HEK293 (cell line): Measurements from ENCODE around the gene TM9SF1.

ENCODE experiments used
- CTCF ChIA-PET: fragments of 350-600 bp; formaldehyde crosslinking; extraction: SDS; loops from one replicate; lab custom pipeline; 2021; ENCODE audit warnings: antibody characterized with exemption; lab: Yijun Ruan, JAX
- POLR2A ChIA-PET: fragments of 300-600 bp; formaldehyde crosslinking; extraction: SDS; loops from one replicate; lab custom pipeline; 2020; ENCODE audit warnings: antibody characterized with exemption, inconsistent platforms; lab: Yijun Ruan, JAX
- H3K27ac ChIP-seq: fragments of 200-500 bp; sonication (Bioruptor generic); 2 replicates; pipeline ENCODE4 v1.5.1; 2014; ENCODE audit warnings: low read depth, low read length, control low read depth, inconsistent platforms; ENCODE audit errors: extremely low read depth
- H3K36me3 ChIP-seq, 2 experiments: fragments of 200-500 bp in 1 of 2; sonication (Bioruptor generic) in 1 of 2; 1 replicate in 1 of 2; 2 replicates in 1 of 2; pipeline ENCODE4 v1.5.1; 2014 to 2017; ENCODE audit warnings: inconsistent platforms in 2 of 2, low read length in 2 of 2; ENCODE audit not compliant: control insufficient read depth in 2 of 2, insufficient read depth in 1 of 2
- H3K4me1 ChIP-seq: fragments of 200-500 bp; sonication (Bioruptor generic); 2 replicates; pipeline ENCODE4 v1.5.1; 2014; ENCODE audit warnings: mild to moderate bottlenecking, low read length, inconsistent platforms; ENCODE audit not compliant: control insufficient read depth, insufficient read depth
- H3K4me3 ChIP-seq: 2 replicates; pipeline ENCODE4 v1.5.1; 2011; ENCODE audit warnings: low read depth, mild to moderate bottlenecking, control low read depth, low read length, moderate library complexity
- H3K9me3 ChIP-seq: fragments of 200-500 bp; sonication (Bioruptor generic); 2 replicates; pipeline ENCODE4 v1.5.1; 2014; ENCODE audit warnings: low read depth, low read length, inconsistent platforms; ENCODE audit not compliant: control insufficient read depth, insufficient read depth
- KLF16 ChIP-seq: fragments of 450-650 bp; formaldehyde crosslinking; IDR thresholded peaks from 2 replicates; pipeline ENCODE4 v1.5.1; 2017; ENCODE audit warnings: missing biosample characterization, missing genetic modification characterization
- TSHZ1 ChIP-seq: fragments of 450-650 bp; formaldehyde crosslinking; IDR thresholded peaks from 2 replicates; pipeline ENCODE4 v1.5.1; 2016; ENCODE audit warnings: missing biosample characterization, missing genetic modification characterization, borderline replicate concordance
- ZBTB21 ChIP-seq: fragments of 450-650 bp; formaldehyde crosslinking; IDR thresholded peaks from 2 replicates; pipeline ENCODE4 v1.5.1; 2017; ENCODE audit warnings: missing biosample characterization, missing genetic modification characterization
- ZNF19 ChIP-seq: fragments of 450-650 bp; formaldehyde crosslinking; IDR thresholded peaks from 2 replicates; pipeline ENCODE4; 2016; ENCODE audit warnings: missing biosample characterization, missing genetic modification characterization, low read depth
- ZNF202 ChIP-seq: fragments of 450-650 bp; formaldehyde crosslinking; IDR thresholded peaks from 2 replicates; pipeline ENCODE4 v1.5.1; 2016; ENCODE audit warnings: missing biosample characterization, missing genetic modification characterization, borderline replicate concordance
- ZNF341 ChIP-seq: fragments of 450-650 bp; formaldehyde crosslinking; IDR thresholded peaks from 2 replicates; pipeline ENCODE4; 2016; ENCODE audit warnings: low read depth, missing biosample characterization, missing genetic modification characterization
- ZNF398 ChIP-seq: fragments of 450-650 bp; formaldehyde crosslinking; IDR thresholded peaks from 2 replicates; pipeline ENCODE4 v1.5.1; 2017; ENCODE audit warnings: missing biosample characterization, missing genetic modification characterization
- ZNF518A ChIP-seq: fragments of 450-650 bp; formaldehyde crosslinking; conservative IDR thresholded peaks from 2 replicates; pipeline ENCODE4 v1.5.1; 2016; ENCODE audit warnings: low read depth, missing biosample characterization, missing genetic modification characterization
- ZNF580 ChIP-seq: fragments of 450-650 bp; formaldehyde crosslinking; IDR thresholded peaks from 2 replicates; pipeline ENCODE4 v1.5.1; 2016; ENCODE audit warnings: missing biosample characterization, missing genetic modification characterization
- ZNF600 ChIP-seq: fragments of 450-650 bp; formaldehyde crosslinking; IDR thresholded peaks from 2 replicates; pipeline ENCODE4 v1.5.1; 2016; ENCODE audit warnings: missing biosample characterization, missing genetic modification characterization
- ZNF664 ChIP-seq: fragments of 450-650 bp; formaldehyde crosslinking; IDR thresholded peaks from 2 replicates; pipeline ENCODE4 v1.5.1; 2016; ENCODE audit warnings: missing biosample characterization, missing genetic modification characterization
- ZNF785 ChIP-seq: fragments of 450-650 bp; formaldehyde crosslinking; IDR thresholded peaks from 2 replicates; pipeline ENCODE4 v1.5.1; 2016; ENCODE audit warnings: missing biosample characterization, missing genetic modification characterization
- ZNF843 ChIP-seq: fragments of 450-650 bp; formaldehyde crosslinking; IDR thresholded peaks from 2 replicates; pipeline ENCODE4 v1.5.1; 2016; ENCODE audit warnings: missing biosample characterization, missing genetic modification characterization

TM9SF1 gene

GRCh38 chr14:24196071-24197055 lies 1.1 kb upstream of the TM9SF1 start:
- no peak for TF ChIP-seq ZNF843 (tag by site-specific recombination)
- 0 out of 2 replicates have a peak, but pooled peaks have one; percentile 35 for TF ChIP-seq ZNF600 (tag by site-specific recombination)
- TF ChIP-seq ZNF518A, result no peak
- TF ChIP-seq ZNF341 (tag by site-specific recombination), result peak; percentile 78
- peaks cover 10 to 43% of the 10 kb centered on the region in 2 experiments for H3K36me3 ChIP-seq
- CTCF ChIA-PET, result interaction anchor here (0.6 to 2.4 kb wide), 3 partner anchors 36 to 138 kb away, joined by 3 to 10 read pairs (median 5); partner anchors contain the start of gene IRF9
- H3K4me3 ChIP-seq, result peak overlapping the region; percentile 89
- H3K27ac ChIP-seq, result peak overlapping the region; percentile 97
- peaks cover 4% of the 10 kb centered on the region; the same call in 1 of the 2 replicates for H3K4me1 ChIP-seq
- POLR2A ChIA-PET, result interaction anchor here (0.6 to 4.1 kb wide), 18 partner anchors 8 to 111 kb away, joined by 3 to 43 read pairs (median 5); partner anchors contain the start of genes CHMP4A, CIDEB, DCAF11 and EMC9
- no peaks in the 10 kb centered on the region for H3K9me3 ChIP-seq

- Histone ChIP-seq H3K9me3 (no peaks in the 10 kb centered on the region), H3K4me3 (peak overlapping the region; percentile 89), H3K27ac (peak overlapping the region; percentile 97), H3K4me1 (peaks cover 4% of the 10 kb centered on the region; the same call in 1 of the 2 replicates)
- ChIA-PET CTCF (interaction anchor here (0.7 to 2.4 kb wide), 2 partner anchors 34 to 235 kb away, joined by 3 to 10 read pairs; partner anchors contain the start of gene IRF9), POLR2A (interaction anchor here (0.8 to 4.1 kb wide), 12 partner anchors 8 to 159 kb away, joined by 3 to 43 read pairs (median 6); partner anchors contain the start of genes CHMP4A, EMC9, IRF9 and MDP1)
- TF ChIP-seq ZNF202 (tag by site-specific recombination) (no peak), ZBTB21 (tag by site-specific recombination) (no peak), ZNF664 (tag by site-specific recombination) (no peak), KLF16 (tag by site-specific recombination) (no peak), ZNF398 (tag by site-specific recombination) (no peak), ZNF580 (no peak), ZNF19 (tag by site-specific recombination) (no peak), ZNF785 (tag by site-specific recombination) (no peak), TSHZ1 (tag by site-specific recombination) (no peak)
- TF ChIP-seq, all 188 proteins: peak for 0
- peaks cover 8 to 50% of the 10 kb centered on the region in 2 experiments for H3K36me3 ChIP-seq
Measured at GRCh38 chr14:24194873-24195185, 412 bp downstream of the TM9SF1 start.
